Hepatocyte (in vitro differentiated cells): ENCODE results near the gene TSPAN3.

Experiments used
- EZH2 ChIP-seq: fragments of 200-600 bp; sonication (generic); IDR thresholded peaks from 2 replicates; pipeline ENCODE4 v1.6.1; 2016; ENCODE audit warnings: antibody characterized with exemption, mild to moderate bottlenecking, borderline replicate concordance
- EZH2phosphoT487 ChIP-seq: fragments of 200-600 bp; sonication (generic); IDR thresholded peaks from one replicate; pipeline ENCODE4 v1.6.1; 2018; ENCODE audit warnings: antibody characterized with exemption, mild to moderate bottlenecking, low read depth, moderate library complexity; ENCODE audit not compliant: unreplicated experiment, severe bottlenecking
- TF ChIP-seq, protein P1 (sequence below): fragments of 200-600 bp; sonication (generic); IDR thresholded peaks from 2 replicates; pipeline ENCODE4 v1.5.1; 2016; ENCODE audit warnings: antibody characterized with exemption, mild to moderate bottlenecking; ENCODE audit not compliant: poor library complexity

DNA sequence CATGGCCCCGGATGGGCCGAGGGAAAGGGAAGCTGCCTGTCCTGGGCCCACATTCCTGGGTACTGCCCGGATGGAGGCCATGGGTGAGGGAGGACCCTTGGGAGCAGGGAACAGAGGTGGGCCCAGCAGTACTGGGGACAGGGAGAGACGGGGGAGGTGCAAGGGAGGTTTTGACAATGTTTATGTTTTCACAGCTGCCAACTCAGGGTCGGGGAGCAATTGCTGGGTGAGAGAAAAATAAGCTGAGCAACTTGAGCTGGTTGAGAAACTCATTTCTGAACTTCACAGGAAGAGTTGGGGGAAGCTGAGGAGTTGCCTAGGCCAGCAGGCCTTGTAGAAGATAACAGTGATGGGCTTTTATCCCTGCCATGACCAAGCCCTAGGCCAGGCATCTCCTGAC is 11.1 kb upstream of the TSPAN3 start:
- TF ChIP-seq EZH2phosphoT487 (no peak), EZH2 (no peak)
- TF ChIP-seq, protein P1, sequence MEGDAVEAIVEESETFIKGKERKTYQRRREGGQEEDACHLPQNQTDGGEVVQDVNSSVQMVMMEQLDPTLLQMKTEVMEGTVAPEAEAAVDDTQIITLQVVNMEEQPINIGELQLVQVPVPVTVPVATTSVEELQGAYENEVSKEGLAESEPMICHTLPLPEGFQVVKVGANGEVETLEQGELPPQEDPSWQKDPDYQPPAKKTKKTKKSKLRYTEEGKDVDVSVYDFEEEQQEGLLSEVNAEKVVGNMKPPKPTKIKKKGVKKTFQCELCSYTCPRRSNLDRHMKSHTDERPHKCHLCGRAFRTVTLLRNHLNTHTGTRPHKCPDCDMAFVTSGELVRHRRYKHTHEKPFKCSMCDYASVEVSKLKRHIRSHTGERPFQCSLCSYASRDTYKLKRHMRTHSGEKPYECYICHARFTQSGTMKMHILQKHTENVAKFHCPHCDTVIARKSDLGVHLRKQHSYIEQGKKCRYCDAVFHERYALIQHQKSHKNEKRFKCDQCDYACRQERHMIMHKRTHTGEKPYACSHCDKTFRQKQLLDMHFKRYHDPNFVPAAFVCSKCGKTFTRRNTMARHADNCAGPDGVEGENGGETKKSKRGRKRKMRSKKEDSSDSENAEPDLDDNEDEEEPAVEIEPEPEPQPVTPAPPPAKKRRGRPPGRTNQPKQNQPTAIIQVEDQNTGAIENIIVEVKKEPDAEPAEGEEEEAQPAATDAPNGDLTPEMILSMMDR: no peak
